Measurements from ENCODE around the gene ADGRB3. TPM values are rescaled to one million over a fixed set of nuclear protein-coding genes. Genes with fewer than 3 reads are reported as not detected.

Gene ADGRB3
- polyA plus RNA-seq, 3 donors = 0.04 to 0.23 (median 0.05) TPM

DNA sequence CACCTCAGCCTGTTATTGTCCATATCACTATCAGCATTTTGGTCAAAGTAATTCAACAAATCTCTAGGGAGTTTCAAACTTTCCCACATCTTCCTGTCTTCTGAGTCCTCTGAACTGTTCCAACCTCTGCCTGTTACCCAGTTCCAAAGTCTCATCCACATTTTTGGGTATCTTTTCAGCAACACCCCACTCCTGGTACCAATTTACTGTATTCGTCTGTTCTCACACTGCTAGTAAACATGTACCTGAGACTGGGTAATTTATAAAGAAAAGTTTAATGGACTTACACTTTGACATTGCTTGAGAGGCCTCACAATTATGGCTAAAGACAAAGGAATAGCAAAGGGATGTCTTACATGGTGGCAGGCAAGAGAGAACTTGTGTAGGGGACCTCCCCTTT lies 224.2 kb downstream of the ADGRB3 start:
- Mint-ChIP-seq H3K27ac (no peak overlapping the region), H3K27me3 (ENCODE audit: low read depth in 3 of 3) (no peaks in the 10 kb centered on the region), H3K4me1 (peaks cover 1% of the 10 kb centered on the region), H3K4me3 (no peak overlapping the region), H3K9me3 (peaks cover 7 to 27% (median 11%) of the 10 kb centered on the region in 7 donors), H3K36me3 (no peaks in the 10 kb centered on the region)
- TF ChIP-seq, protein P1, sequence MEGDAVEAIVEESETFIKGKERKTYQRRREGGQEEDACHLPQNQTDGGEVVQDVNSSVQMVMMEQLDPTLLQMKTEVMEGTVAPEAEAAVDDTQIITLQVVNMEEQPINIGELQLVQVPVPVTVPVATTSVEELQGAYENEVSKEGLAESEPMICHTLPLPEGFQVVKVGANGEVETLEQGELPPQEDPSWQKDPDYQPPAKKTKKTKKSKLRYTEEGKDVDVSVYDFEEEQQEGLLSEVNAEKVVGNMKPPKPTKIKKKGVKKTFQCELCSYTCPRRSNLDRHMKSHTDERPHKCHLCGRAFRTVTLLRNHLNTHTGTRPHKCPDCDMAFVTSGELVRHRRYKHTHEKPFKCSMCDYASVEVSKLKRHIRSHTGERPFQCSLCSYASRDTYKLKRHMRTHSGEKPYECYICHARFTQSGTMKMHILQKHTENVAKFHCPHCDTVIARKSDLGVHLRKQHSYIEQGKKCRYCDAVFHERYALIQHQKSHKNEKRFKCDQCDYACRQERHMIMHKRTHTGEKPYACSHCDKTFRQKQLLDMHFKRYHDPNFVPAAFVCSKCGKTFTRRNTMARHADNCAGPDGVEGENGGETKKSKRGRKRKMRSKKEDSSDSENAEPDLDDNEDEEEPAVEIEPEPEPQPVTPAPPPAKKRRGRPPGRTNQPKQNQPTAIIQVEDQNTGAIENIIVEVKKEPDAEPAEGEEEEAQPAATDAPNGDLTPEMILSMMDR (IDR thresholded peaks at IDR 0.05) = no peak
- H3K9ac ChIP-seq (ENCODE audit: insufficient read depth, low read length, poor library complexity, severe bottlenecking) = no peak overlapping the region
- intact Hi-C loops (cut with micrococcal nuclease) = no loop called here
- H3K4me1 ChIP-seq (ENCODE audit: control insufficient read depth in 1 of 2, insufficient read depth in 2 of 2, low read length in 2 of 2) = no peaks in the 10 kb centered on the region
- H3K9me3 ChIP-seq (replicated peaks in 1 of 2; ENCODE audit: control insufficient read depth in 1 of 2, insufficient read depth in 1 of 2, low read length in 2 of 2) = peaks cover 11 to 21% of the 10 kb centered on the region in 2 donors
- H3K79me2 ChIP-seq (ENCODE audit: insufficient read depth, low read length) = no peaks in the 10 kb centered on the region
- WGBS (ENCODE audit: insufficient coverage) = no CpG with 5 or more reads among the region's 1 CpG
- no peak overlapping the region for H2AFZ ChIP-seq (ENCODE audit: insufficient read depth, low read depth, low read length, poor library complexity, severe bottlenecking)
- H4K20me1 ChIP-seq (ENCODE audit: insufficient read depth, low read length) = no peaks in the 10 kb centered on the region
- no peaks in the 10 kb centered on the region for H3K36me3 ChIP-seq (replicated peaks in 1 of 2; ENCODE audit: control insufficient read depth in 1 of 2, insufficient read depth in 2 of 2, low read length in 2 of 2)
- H3K27ac ChIP-seq (ENCODE audit: low read depth in 1 of 2, low read length in 2 of 2) = no peak overlapping the region
- no peaks in the 10 kb centered on the region for H3K27me3 ChIP-seq (ENCODE audit: control insufficient read depth in 2 of 2, insufficient read depth in 2 of 2, low read length in 2 of 2)
- H3K4me2 ChIP-seq (replicated peaks; ENCODE audit: extremely low read depth, low read length, poor library complexity, severe bottlenecking) = no peak overlapping the region
- no peak overlapping the region for H3K4me3 ChIP-seq (replicated peaks in 1 of 3; ENCODE audit: low read depth in 2 of 3, low read length in 3 of 3)
- no peak for DNase-seq

DNA sequence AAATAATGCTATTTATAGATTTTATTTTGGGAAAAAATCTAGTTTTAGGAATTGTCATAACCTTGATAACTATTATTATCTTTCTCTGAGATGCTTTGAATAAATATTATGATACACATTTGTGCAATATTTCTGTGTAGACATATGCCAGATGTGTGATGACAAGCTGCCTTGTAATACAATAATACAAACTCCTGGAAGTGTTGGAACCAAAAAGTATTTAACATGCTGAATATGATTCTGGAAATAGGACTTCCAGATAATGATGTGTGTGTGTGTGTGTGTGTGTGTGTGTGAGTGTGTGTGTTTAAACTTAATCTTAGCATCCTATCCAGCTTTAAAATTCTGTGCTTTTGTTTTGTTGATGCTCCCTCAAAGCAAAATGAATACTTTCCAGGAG lies 233.6 kb downstream of the ADGRB3 start:
- Mint-ChIP-seq H3K4me1 (peaks cover 1% of the 10 kb centered on the region), H3K27me3 (ENCODE audit: low read depth in 3 of 3) (no peaks in the 10 kb centered on the region), H3K4me3 (no peak overlapping the region), H3K27ac (no peak overlapping the region), H3K9me3 (peaks cover 0 to 16% (median 9%) of the 10 kb centered on the region in 7 donors), H3K36me3 (no peaks in the 10 kb centered on the region)
- intact Hi-C loops (cut with micrococcal nuclease) = no loop called here
- Histone ChIP-seq H4K20me1 (ENCODE audit: insufficient read depth, low read length) (no peaks in the 10 kb centered on the region), H3K9ac (ENCODE audit: insufficient read depth, low read length, poor library complexity, severe bottlenecking) (no peak overlapping the region), H3K36me3 (replicated peaks in 1 of 2; ENCODE audit: control insufficient read depth in 1 of 2, insufficient read depth in 2 of 2, low read length in 2 of 2) (no peaks in the 10 kb centered on the region), H3K4me2 (replicated peaks; ENCODE audit: extremely low read depth, low read length, poor library complexity, severe bottlenecking) (no peak overlapping the region), H2AFZ (ENCODE audit: insufficient read depth, low read depth, low read length, poor library complexity, severe bottlenecking) (no peak overlapping the region), H3K79me2 (ENCODE audit: insufficient read depth, low read length) (no peaks in the 10 kb centered on the region), H3K4me3 (replicated peaks in 1 of 3; ENCODE audit: low read depth in 2 of 3, low read length in 3 of 3) (no peak overlapping the region), H3K27ac (ENCODE audit: low read depth in 1 of 2, low read length in 2 of 2) (no peak overlapping the region), H3K4me1 (ENCODE audit: control insufficient read depth in 1 of 2, insufficient read depth in 2 of 2, low read length in 2 of 2) (no peaks in the 10 kb centered on the region), H3K9me3 (replicated peaks in 1 of 2; ENCODE audit: control insufficient read depth in 1 of 2, insufficient read depth in 1 of 2, low read length in 2 of 2) (peaks cover 8 to 19% of the 10 kb centered on the region in 2 donors), H3K27me3 (ENCODE audit: control insufficient read depth in 2 of 2, insufficient read depth in 2 of 2, low read length in 2 of 2) (no peaks in the 10 kb centered on the region)
- DNase-seq = no peak
- TF ChIP-seq, protein P1 (IDR thresholded peaks at IDR 0.05) = no peak
